GM12875 (cell line): ENCODE data around the gene KERA.

Experiments used
- H3K4me3 ChIP-seq: one replicate; pipeline ENCODE4 v1.5.1; 2011; ENCODE audit warnings: low read depth, low read length, control low read depth
- CTCF ChIP-seq: IDR thresholded peaks from 2 replicates; pipeline ENCODE4 v1.5.1; 2011; ENCODE audit warnings: low read depth, mild to moderate bottlenecking, control low read depth, inconsistent platforms, low read length, moderate library complexity, borderline replicate concordance; ENCODE audit not compliant: insufficient read depth

Gene KERA

GRCh38 chr12:91099836-91100235 is 42.0 kb upstream of the KERA start:
- H3K4me3 ChIP-seq, result no peak overlapping the region
- no peak for TF ChIP-seq CTCF

- no peak overlapping the region for H3K4me3 ChIP-seq
- no peak for TF ChIP-seq CTCF
These were observed 41.5 kb upstream of the KERA start for GRCh38 chr12:91099341-91099740.

GRCh38 chr12:91098941-91099340 is 41.1 kb upstream of the KERA start:
- H3K4me3 ChIP-seq, result no peak overlapping the region
- TF ChIP-seq CTCF, result no peak

GRCh38 chr12:91098461-91098860 is 40.6 kb upstream of the KERA start:
- no peak for TF ChIP-seq CTCF
- no peak overlapping the region for H3K4me3 ChIP-seq

- no peak for TF ChIP-seq CTCF
- H3K4me3 ChIP-seq, result no peak overlapping the region
These were observed 37.1 kb upstream of the KERA start for GRCh38 chr12:91094957-91095356.

- no peak for TF ChIP-seq CTCF
- no peak overlapping the region for H3K4me3 ChIP-seq
These were observed 36.3 kb upstream of the KERA start for GRCh38 chr12:91094032-91094662.

- no peak for TF ChIP-seq CTCF
- no peak overlapping the region for H3K4me3 ChIP-seq
These were observed 35.5 kb upstream of the KERA start for GRCh38 chr12:91093341-91093740.
